Mucosa of descending colon (tissue), 3 donors: ENCODE measurements around the gene SLC44A4. TPM values are rescaled to one million over a fixed set of nuclear protein-coding genes. Genes with fewer than 3 reads are reported as not detected.
A peak's percentile ranks its signal among the peaks of the same experiment; 100 is the strongest.
"Not testable (repeated sequence)": the region's sequence is repeated elsewhere in the genome, so short reads cannot be mapped to it uniquely, and the experiment has no call there.

ENCODE experiments used
- ATAC-seq: fragments of 200-7000 bp; cut with Tn5 transposase; one replicate; pipeline ENCODE4 v1.9.1; 2020; ENCODE audit warnings: mild to moderate bottlenecking, moderate library complexity
- DNase-seq, 3 donors: peaks; one replicate each; pipeline ENCODE4 v3.0.0-alpha.2; 2020
- H3K36me3 ChIP-seq: fragments of 200-600 bp; one replicate; pipeline ENCODE4 v1.8.0; 2021; ENCODE audit warnings: low read depth, mild to moderate bottlenecking
- H3K4me1 ChIP-seq: fragments of 200-600 bp; one replicate; pipeline ENCODE4 v1.8.0; 2021; ENCODE audit warnings: low read depth, mild to moderate bottlenecking
- H3K4me3 ChIP-seq: fragments of 200-600 bp; one replicate; pipeline ENCODE4 v1.8.0; 2021; ENCODE audit warnings: mild to moderate bottlenecking
- H3K9me3 ChIP-seq: fragments of 200-600 bp; one replicate; pipeline ENCODE4 v1.8.0; 2021; ENCODE audit warnings: mild to moderate bottlenecking
- CTCF ChIP-seq: fragments of 200-600 bp; IDR thresholded peaks from one replicate; pipeline ENCODE4 v1.8.0; 2022; ENCODE audit warnings: antibody characterized with exemption, mild to moderate bottlenecking
- intact Hi-C, 2 donors: fragments of 100-400 bp; cut with DNase I in 1 of 2; cut with micrococcal nuclease in 1 of 2; formaldehyde crosslinking; loops; one replicate each; pipeline versions ENCODE4 v1.11.0 to v1.11.1; 2022; cut with DNase I, micrococcal nuclease
- total RNA-seq, 3 donors: library from RNA; stranded (reverse); fragmentation: NEBNext Ultra II Directional in 2 of 3; extraction: Animal tissue kit (Norgen Biotek cat#: 25700) in 2 of 3; gene quantifications; one replicate each; pipeline versions ENCODE4 v1.2.1 to v1.2.4, GENCODE V29; 2021 to 2023
- donor health status: DM: no; HTN: no; CAD: no; lungs with moderate emphysema.
- donor health status: DM: no; HTN: no; CAD: no.
- donor health status: DM: no; HTN: yes; CAD: no.

Gene SLC44A4
- total RNA-seq, 3 donors from 2014 or later = 332 to 795 (median 740) TPM

- intact Hi-C loops = no loop called here
- H3K36me3 ChIP-seq = no peaks in the 10 kb centered on the region
- H3K9me3 ChIP-seq = no peaks in the 10 kb centered on the region
- DNase-seq (no peak), ATAC-seq (no peak)
- TF ChIP-seq CTCF = no peak
- H3K4me3 ChIP-seq = no peak overlapping the region
- peaks cover 4% of the 10 kb centered on the region for H3K4me1 ChIP-seq
Observed at GRCh38 chr6:31858707-31859106, 20.1 kb downstream of the SLC44A4 start.

- H3K9me3 ChIP-seq, DNase-seq, intact Hi-C loops, H3K4me1 ChIP-seq, ATAC-seq, H3K36me3 ChIP-seq, H3K4me3 ChIP-seq: not testable (repeated sequence)
Observed at GRCh38 chr6:31857774-31858173, 21.0 kb downstream of the SLC44A4 start.

- H3K4me1 ChIP-seq, H3K4me3 ChIP-seq, H3K36me3 ChIP-seq, H3K9me3 ChIP-seq, ATAC-seq, DNase-seq, intact Hi-C loops: not testable (repeated sequence)
Observed at GRCh38 chr6:31851980-31852718, 26.6 kb downstream of the SLC44A4 start.

- ATAC-seq = peak; percentile 19
Observed at GRCh38 chr6:31851485-31851832, 27.3 kb downstream of the SLC44A4 start.

GRCh38 chr6:31850765-31851484, 27.9 kb downstream of the SLC44A4 start:
- H3K4me1 ChIP-seq = no peaks in the 10 kb centered on the region
- no peaks in the 10 kb centered on the region for H3K9me3 ChIP-seq
- ATAC-seq (no peak), DNase-seq (no peak)
- intact Hi-C loops = no loop called here
- H3K4me3 ChIP-seq = no peak overlapping the region
- no peak for TF ChIP-seq CTCF
- no peaks in the 10 kb centered on the region for H3K36me3 ChIP-seq

More at GRCh38 chr6:31851485-31851832, 27.3 kb downstream of the SLC44A4 start:
- DNase-seq = no peak
- no peaks in the 10 kb centered on the region for H3K9me3 ChIP-seq
- no peak for TF ChIP-seq CTCF
- intact Hi-C loops = no loop called here
- no peak overlapping the region for H3K4me3 ChIP-seq
- H3K36me3 ChIP-seq = no peaks in the 10 kb centered on the region
- no peaks in the 10 kb centered on the region for H3K4me1 ChIP-seq

- intact Hi-C loops = no loop called here
- Histone ChIP-seq H3K4me3 (no peak overlapping the region), H3K36me3 (no peaks in the 10 kb centered on the region), H3K4me1 (no peaks in the 10 kb centered on the region), H3K9me3 (no peaks in the 10 kb centered on the region)
- no peak for TF ChIP-seq CTCF
- peak; percentile 40 for ATAC-seq
- no peak for DNase-seq
Observed at GRCh38 chr6:31847276-31847978, 31.4 kb downstream of the SLC44A4 start.
